Spleen (tissue), 11 donors: ENCODE measurements around the gene IBA57. TPM values are rescaled to one million over a fixed set of nuclear protein-coding genes. Genes with fewer than 3 reads are reported as not detected.
"Not testable (repeated sequence)": the region's sequence is repeated elsewhere in the genome, so short reads cannot be mapped to it uniquely, and the experiment has no call there.

Source experiments
- DNase-seq: peaks from one replicate; pipeline ENCODE4 v3.0.0-alpha.2; 2020
- H3K27ac ChIP-seq, 8 donors: fragments of 200-600 bp; sonication (generic) in 7 of 8; 1 replicate in 4 of 8; 2 replicates in 4 of 8; pipeline versions ENCODE4 v1.5.0 to v1.8.0; 2016 to 2021; ENCODE audit warnings: inconsistent platforms in 4 of 8, mild to moderate bottlenecking in 4 of 8, moderate library complexity in 1 of 8
- H3K27me3 ChIP-seq, 7 donors: fragments of 200-600 bp; sonication (generic) in 6 of 7; replicated peaks in 1 of 7; 1 replicate in 4 of 7; 2 replicates in 3 of 7; pipeline versions ENCODE4 v1.5.0 to v1.8.0; 2016 to 2021; ENCODE audit warnings: inconsistent platforms in 3 of 7, mild to moderate bottlenecking in 1 of 7
- H3K36me3 ChIP-seq, 6 donors: fragments of 200-600 bp; sonication (generic) in 5 of 6; 1 replicate in 4 of 6; 2 replicates in 2 of 6; pipeline versions ENCODE4 v1.5.0 to v1.8.0; 2016 to 2021; ENCODE audit warnings: inconsistent platforms in 2 of 6
- H3K4me1 ChIP-seq, 6 donors: fragments of 200-600 bp; sonication (generic) in 5 of 6; 1 replicate in 3 of 6; 2 replicates in 3 of 6; pipeline versions ENCODE4 v1.5.0 to v1.8.0; 2016 to 2021; ENCODE audit warnings: inconsistent platforms in 3 of 6
- H3K4me3 ChIP-seq, 8 donors: fragments of 200-600 bp; sonication (generic) in 7 of 8; 1 replicate in 4 of 8; 2 replicates in 4 of 8; pipeline versions ENCODE4 v1.5.0 to v1.8.0; 2016 to 2021; ENCODE audit warnings: inconsistent platforms in 4 of 8, mild to moderate bottlenecking in 4 of 8, moderate library complexity in 2 of 8
- H3K9me3 ChIP-seq, 8 donors: fragments of 200-600 bp; sonication (generic) in 7 of 8; 1 replicate in 4 of 8; 2 replicates in 4 of 8; pipeline versions ENCODE4 v1.5.0 to v1.8.0; 2016 to 2021; ENCODE audit warnings: inconsistent platforms in 4 of 8
- CTCF ChIP-seq, 11 experiments: fragments of 200-600 bp in 7 of 11; fragments of 450-650 bp in 4 of 11; sonication (generic) in 4 of 11; IDR thresholded peaks in 8 of 11; conservative IDR thresholded peaks in 3 of 11; 1 replicate in 7 of 11; 2 replicates in 4 of 11; pipeline versions ENCODE4 v1.4.0 to v1.8.0; 2016 to 2021; ENCODE audit warnings: antibody characterized with exemption in 11 of 11, inconsistent platforms in 4 of 11, mild to moderate bottlenecking in 1 of 11
- POLR2A ChIP-seq, 3 donors: fragments of 450-650 bp; IDR thresholded peaks; one replicate each; pipeline ENCODE4 v1.5.1; 2017; ENCODE audit warnings: antibody characterized with exemption in 3 of 3, mild to moderate bottlenecking in 1 of 3
- POLR2AphosphoS5 ChIP-seq, 3 donors: sonication (generic); formaldehyde crosslinking; IDR thresholded peaks; one replicate each; pipeline ENCODE4 v1.5.1; 2017; ENCODE audit warnings: antibody characterized with exemption in 3 of 3
- WGBS, 5 donors: extraction: QIAGEN DNeasy Blood & Tissue Kit in 3 of 5; methylation state at CpG; one replicate each; pipeline versions ENCODE4 v1.1.5 to v1.1.7; 2013 to 2018; 5-methylcytosine and 5-hydroxymethylcytosine counted together
- intact Hi-C: fragments of 100-400 bp; cut with DNase I; formaldehyde crosslinking; loops from one replicate; pipeline ENCODE4 v1.15.0; 2023; ENCODE audit warnings: low total_unique reads
- polyA plus RNA-seq, 3 donors: library from polyadenylated mRNA; stranded (reverse); fragments of 200-250 nt; gene quantifications; one replicate each; pipeline ENCODE4 v1.2.1, GENCODE V29; 2013
- total RNA-seq, 7 donors: library from RNA; depleted of rRNA in 3 of 7; stranded (reverse); fragments of >200 nt in 3 of 7; fragmentation: NEBNext Ultra II Directional in 4 of 7; extraction: Animal tissue kit (Norgen Biotek cat#: 25700) in 4 of 7; gene quantifications; one replicate each; pipeline versions ENCODE4 v1.1.0 to v1.2.1, GENCODE V29; 2016 to 2021
- donor health status: healthy with polysubstance abuse.
- donor health status: DM: no; HTN: no; CAD: no; lungs with moderate emphysema.
- donor health status: DM: no; HTN: no; CAD: no.
- donor health status: Bipolar disorder and iron deficiency.
- donor health status: healthy.
- donor health status: DM: no; HTN: no; CAD: no.
- donor health status: DM: yes; HTN: yes; CAD: no.

IBA57 gene
- total and polyA plus RNA-seq, 10 donors, result 0.59 to 14.7 (median 9.3) TPM

DNA sequence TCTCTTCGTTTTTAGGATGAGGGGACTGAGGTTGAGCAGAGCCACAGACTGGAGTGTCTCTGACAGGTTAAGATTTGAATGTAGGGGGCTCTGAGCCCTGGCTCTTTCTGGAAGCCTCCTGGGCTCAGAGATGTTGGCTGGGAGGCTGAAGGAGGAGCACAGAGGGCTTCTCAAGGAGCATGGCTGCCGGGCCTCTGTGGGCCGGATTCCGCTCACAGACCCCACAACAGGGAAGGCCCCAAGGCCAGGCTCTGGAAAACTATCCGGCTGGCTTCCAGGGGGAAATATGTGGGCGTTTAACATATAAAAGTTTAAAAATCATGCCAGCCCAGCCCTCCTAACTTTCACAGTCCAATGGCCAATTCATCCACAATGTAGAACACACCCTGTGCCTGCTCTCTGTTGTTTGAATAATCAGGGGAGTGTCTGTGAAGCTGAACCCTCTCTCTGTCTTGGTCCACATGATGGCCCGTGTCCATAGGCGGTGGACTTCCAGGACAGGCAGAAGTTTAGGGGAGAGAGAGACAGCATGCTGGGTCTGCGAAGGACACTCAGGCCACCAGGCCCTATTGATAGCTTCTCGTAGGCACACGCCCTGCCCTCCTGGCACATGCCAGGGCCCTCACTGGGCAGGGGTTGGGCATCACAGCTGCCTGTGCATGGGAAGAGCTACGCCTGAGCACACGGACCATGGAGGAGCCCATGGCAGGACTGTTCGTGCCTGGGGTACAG is 53.1 kb downstream of the IBA57 start:
- no peak for DNase-seq
- Histone ChIP-seq H3K27me3 (peaks cover 0 to 6% (median 0%) of the 10 kb centered on the region in 7 donors), H3K9me3 (peaks cover 0 to under 1% (median 0%) of the 10 kb centered on the region in 8 donors), H3K36me3 (peaks cover 0 to 45% (median 23%) of the 10 kb centered on the region in 6 donors), H3K4me1 (peaks cover 0 to 16% (median 8%) of the 10 kb centered on the region in 6 donors), H3K4me3 (no peak overlapping the region), H3K27ac (no peak overlapping the region)
- 78 to 91% (median 87%) methylated on average over 11 to 14 of the region's 14 CpGs for WGBS, 5 donors
- no peak for TF ChIP-seq CTCF (IDR thresholded peaks at IDR 0.05 in 8 of 11, conservative IDR thresholded peaks at IDR 0.05 in 3 of 11)
- intact Hi-C loops, result no loop called here

DNA sequence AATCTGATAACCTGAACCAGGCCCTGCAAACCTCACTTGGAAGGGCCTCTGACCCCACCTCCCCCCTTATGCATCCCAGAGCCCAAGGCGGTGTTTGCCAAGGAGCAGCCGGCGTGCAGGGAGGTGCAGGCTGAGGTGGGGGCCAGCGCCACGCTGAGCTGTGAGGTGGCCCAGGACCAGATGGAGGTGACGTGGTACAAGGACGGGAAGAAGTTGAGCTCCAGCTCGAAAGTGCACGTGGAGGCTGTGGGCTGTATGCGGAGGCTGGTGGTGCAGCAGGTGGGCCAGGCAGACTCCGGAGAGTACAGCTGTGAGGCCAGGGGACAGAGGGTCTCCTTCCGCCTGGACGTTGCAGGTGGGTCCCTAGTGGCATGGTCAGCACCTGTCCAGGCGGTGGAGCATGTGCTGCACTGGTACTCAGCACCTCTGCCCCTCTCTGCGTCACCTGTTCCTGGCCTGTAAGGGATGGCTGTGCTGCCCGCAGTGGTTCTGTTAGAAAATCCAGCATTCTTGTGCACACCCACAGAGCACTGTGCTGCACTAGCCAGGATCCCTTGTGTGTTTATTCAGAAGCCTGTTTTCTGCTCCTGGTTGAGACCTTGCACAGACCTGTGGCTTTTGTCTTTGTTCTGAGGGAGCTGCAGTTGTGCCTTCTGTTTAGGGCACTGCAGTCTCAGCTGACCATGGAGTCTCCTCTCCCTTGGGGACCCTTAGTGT is 53.8 kb downstream of the IBA57 start:
- H3K4me3 ChIP-seq, result no peak overlapping the region
- H3K9me3 ChIP-seq, result peaks cover 0 to 7% (median 4%) of the 10 kb centered on the region in 8 donors
- H3K27me3 ChIP-seq, result no peaks in the 10 kb centered on the region
- H3K27ac ChIP-seq, result no peak overlapping the region
- 92 to 96% (median 94%) methylated on average over 13 to 16 of the region's 16 CpGs for WGBS, 5 donors
- TF ChIP-seq POLR2AphosphoS5 (IDR thresholded peaks at IDR 0.05), result no peak
- no peak for TF ChIP-seq CTCF (IDR thresholded peaks at IDR 0.05 in 8 of 11, conservative IDR thresholded peaks at IDR 0.05 in 3 of 11)
- TF ChIP-seq POLR2A (IDR thresholded peaks at IDR 0.05), result no peak
- H3K4me1 ChIP-seq, result peaks cover 0 to 8% (median 1%) of the 10 kb centered on the region in 6 donors
- DNase-seq, result no peak
- H3K36me3 ChIP-seq, result peaks cover 0 to 51% (median 27%) of the 10 kb centered on the region in 6 donors
- intact Hi-C loops, result no loop called here

- Histone ChIP-seq H3K4me1 (peaks cover 0 to under 1% (median 0%) of the 10 kb centered on the region in 6 donors), H3K4me3 (no peak overlapping the region), H3K36me3 (peaks cover 0 to 58% (median 35%) of the 10 kb centered on the region in 6 donors), H3K27ac (no peak overlapping the region), H3K27me3 (no peaks in the 10 kb centered on the region), H3K9me3 (peaks cover 4 to 15% (median 12%) of the 10 kb centered on the region in 8 donors)
- intact Hi-C loops, result no loop called here
- 90 to 94% (median 92%) methylated on average over 24 to 28 of the region's 28 CpGs for WGBS, 5 donors
- DNase-seq, result no peak
- no peak for TF ChIP-seq POLR2AphosphoS5 (IDR thresholded peaks at IDR 0.05)
- no peak for TF ChIP-seq POLR2A (IDR thresholded peaks at IDR 0.05)
- no peak for TF ChIP-seq CTCF (IDR thresholded peaks at IDR 0.05 in 8 of 11, conservative IDR thresholded peaks at IDR 0.05 in 3 of 11)
Observed at GRCh38 chr1:228219962-228220780, 54.6 kb downstream of the IBA57 start.

GRCh38 chr1:228221097-228221496 is 55.5 kb downstream of the IBA57 start:
- 91 to 98% (median 93%) methylated on average over 9 of the region's 9 CpGs for WGBS, 5 donors
- H3K27ac ChIP-seq, H3K4me3 ChIP-seq, DNase-seq, intact Hi-C loops, H3K27me3 ChIP-seq, H3K4me1 ChIP-seq: not testable (repeated sequence)
- peaks cover 0 to 68% (median 43%) of the 10 kb centered on the region in 6 donors for H3K36me3 ChIP-seq
- peaks cover 4 to 20% (median 16%) of the 10 kb centered on the region in 8 donors for H3K9me3 ChIP-seq
